NCI-H2029 (cell line): ENCODE results near the gene ZNF774.
"Not testable (repeated sequence)": the region's sequence is repeated elsewhere in the genome, so short reads cannot be mapped to it uniquely, and the experiment has no call there.

Experiments
- DNase-seq: peaks from one replicate; lab custom pipeline; 2025; lab: John Stamatoyannopoulos, UW

Gene ZNF774

GRCh38 chr15:90345857-90346256 lies 6.2 kb upstream of the ZNF774 start:
- no peak for DNase-seq

GRCh38 chr15:90347431-90348065 lies 4.5 kb upstream of the ZNF774 start:
- DNase-seq: not testable (repeated sequence)

- no peak for DNase-seq
These were observed 3.6 kb upstream of the ZNF774 start for GRCh38 chr15:90348456-90348855.

DNA sequence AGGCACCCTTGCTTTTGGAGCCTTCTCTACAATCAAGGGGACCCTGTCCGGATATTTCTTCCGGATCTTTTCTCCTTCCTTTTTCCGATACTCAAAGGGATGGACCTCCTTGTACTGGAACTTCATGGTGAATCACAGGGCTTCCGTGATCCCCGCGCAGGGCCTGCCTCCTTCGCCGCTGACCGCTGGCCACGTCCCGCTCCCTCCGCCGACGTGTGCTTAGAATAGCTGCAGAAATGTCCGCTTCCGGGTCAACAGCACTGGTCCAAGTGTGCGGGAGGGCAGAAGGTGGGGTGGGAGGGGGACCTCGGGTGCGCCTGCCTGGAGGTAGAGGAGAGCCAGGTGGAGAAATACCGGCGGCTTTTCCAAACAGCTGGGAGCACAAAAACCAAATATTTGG lies 3.0 kb upstream of the ZNF774 start:
- DNase-seq: no peak

- DNase-seq: no peak
These were observed 2.3 kb upstream of the ZNF774 start for GRCh38 chr15:90349821-90350220.

- DNase-seq: no peak
These were observed 491 bp upstream of the ZNF774 start for GRCh38 chr15:90351479-90352106.

DNA sequence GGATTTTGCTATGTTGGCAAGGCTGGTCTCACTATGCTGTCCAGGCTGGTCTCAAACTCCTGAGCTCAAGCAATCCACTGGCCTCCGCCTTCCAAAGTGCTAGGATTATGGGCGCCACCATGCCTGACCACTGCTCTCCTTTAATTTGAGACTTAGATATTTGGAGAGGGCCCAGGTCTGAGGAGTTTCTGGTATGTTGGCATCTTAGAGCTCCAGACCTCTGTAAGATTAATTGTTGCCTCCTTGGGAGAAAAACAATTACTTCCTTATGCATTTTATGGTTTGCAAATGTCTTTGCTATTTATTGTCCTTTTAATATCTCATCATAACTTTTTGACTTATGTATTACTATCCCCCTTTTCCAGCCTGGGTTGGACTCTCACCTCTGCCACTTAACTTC lies 2.9 kb downstream of the ZNF774 start:
- DNase-seq: no peak

DNA sequence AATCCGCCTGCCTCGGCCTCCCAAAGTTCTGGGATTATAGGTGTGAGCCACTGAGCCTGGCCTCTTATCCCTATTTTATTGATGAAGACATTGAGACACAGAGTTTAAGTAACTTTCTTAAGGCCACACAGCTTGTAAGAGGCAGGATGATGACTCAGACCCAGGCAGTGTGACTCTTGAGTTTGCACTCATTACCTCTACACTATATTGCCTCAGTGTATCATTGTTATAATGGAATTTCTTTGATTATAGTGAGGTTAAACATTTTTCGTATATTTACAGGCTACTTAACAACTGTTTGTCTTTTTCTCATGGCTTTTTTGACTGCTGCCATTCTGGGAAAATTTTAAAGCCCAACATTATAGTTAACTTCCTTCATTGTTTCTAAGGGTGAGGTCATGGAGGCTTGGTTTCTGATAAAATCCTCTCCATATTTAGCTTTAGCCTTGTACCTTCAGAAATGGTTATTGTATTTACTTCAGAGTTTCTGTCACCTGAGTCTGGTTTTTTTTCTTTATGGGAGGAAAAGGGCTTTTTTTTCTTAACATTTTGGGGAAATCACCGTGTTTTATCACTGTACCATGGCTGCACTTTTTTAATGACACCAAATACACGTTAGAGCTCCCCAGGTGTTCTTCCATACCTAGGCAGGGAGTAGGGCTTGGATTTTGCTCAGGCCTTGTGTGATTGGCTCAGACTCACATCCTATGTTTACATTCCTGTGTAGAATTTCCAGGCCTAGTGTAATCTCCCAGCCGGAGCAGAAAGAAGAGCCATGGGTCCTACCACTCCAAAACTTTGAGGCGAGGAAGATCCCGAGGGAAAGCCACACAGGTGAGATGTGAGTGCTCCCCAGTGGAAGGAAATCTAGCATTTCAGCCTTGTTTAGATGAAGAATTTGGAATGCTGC lies 6.3 kb downstream of the ZNF774 start:
- no peak for DNase-seq

DNA sequence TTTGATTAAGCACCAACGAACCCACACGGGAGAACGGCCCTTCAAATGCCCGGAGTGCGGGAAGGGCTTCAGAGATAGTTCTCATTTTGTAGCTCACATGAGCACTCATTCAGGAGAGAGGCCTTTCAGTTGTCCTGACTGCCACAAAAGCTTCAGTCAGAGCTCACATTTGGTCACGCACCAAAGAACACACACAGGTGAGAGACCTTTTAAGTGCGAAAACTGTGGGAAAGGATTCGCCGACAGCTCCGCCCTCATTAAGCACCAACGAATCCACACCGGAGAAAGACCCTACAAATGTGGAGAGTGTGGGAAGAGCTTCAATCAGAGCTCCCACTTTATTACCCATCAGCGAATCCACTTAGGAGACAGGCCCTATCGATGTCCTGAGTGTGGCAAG lies 8.7 kb downstream of the ZNF774 start:
- DNase-seq: no peak

DNA sequence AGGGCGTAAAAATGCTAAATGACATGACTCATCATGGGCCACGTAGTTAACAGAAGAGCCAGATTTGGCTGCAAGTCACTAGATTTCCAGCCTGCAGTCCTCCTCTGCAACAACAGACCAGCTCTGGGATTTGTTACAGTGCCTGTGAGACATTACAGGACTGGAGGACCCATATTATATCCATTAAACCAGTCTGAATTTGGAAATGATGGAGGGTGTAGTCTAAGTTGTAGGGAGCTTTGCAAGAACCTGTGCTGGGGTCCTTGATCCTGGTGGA lies 10.8 kb downstream of the ZNF774 start:
- DNase-seq: no peak

- no peak for DNase-seq
These were observed 12.2 kb downstream of the ZNF774 start for GRCh38 chr15:90364251-90364650.

DNA sequence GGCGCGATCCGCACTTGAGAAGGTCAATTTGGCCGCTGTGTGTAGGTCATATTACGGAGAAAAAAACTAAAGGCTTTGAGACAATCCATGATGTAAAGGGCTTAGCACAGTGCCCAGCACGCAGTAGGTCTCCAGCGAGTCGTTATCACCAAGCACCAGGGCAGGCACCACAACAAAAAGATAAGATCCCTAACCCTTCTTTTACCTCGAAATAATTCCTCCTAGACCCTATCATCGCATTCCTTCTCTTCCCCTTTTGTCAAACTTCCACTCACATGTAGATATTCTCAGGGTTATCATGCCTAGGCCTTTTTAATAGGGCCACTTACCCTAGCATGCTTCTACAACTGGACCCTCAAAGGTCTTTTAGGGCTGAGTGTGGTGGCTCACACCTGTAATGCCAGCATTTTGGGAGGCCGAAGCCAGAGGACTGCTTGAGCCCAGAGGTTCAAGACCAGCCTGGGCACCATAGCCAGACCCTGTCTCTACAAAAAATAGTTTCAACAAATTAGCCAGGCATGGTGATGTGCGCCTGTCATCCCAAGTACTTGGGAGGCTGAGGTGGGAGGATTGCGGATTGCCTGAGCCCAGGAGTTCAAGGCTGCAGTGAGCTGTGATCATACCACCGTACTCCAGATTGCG lies 13.5 kb downstream of the ZNF774 start:
- DNase-seq: no peak

GRCh38 chr15:90367576-90367975 lies 15.5 kb downstream of the ZNF774 start:
- no peak for DNase-seq

DNA sequence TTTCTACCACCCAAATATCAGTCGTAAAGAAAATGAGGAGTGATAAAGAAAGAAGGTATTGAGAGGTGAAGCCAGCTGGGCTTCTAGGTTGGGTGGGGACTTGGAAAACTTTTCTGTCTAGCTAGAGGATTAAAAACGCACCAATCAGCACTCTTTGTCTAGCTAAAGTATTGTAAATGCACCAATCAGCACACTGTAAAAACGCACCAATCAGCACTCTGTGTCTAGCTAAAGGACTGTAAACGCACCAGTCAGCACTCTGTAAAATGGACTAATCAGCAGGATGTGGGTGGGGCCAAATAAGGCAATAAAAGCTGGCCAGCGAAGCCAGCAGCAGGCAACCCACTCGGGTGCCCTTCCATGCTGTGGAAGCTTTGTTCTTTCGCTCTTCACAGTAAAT lies 23.0 kb downstream of the ZNF774 start:
- no peak for DNase-seq

GRCh38 chr15:90376789-90377188 lies 24.7 kb downstream of the ZNF774 start:
- no peak for DNase-seq

GRCh38 chr15:90379263-90379662 lies 27.2 kb downstream of the ZNF774 start:
- DNase-seq: no peak

DNA sequence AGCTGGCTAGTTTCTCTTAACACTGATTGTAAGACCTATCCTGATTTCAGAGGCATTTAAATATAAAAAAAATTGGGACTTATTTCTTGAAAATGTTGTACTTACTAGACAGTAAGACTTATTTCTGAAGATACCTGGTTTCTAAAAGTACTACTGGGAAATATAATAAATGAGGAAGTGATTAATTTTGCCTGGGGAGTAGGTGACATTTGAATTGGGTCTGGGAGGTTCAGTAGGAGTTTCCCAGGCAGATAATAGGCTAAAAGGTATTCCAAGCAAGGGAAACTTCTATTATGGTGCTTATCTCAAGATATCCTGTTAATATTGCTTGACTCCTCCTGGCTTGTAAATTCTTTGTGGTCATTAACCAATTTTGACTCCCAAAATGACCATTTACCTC lies 29.4 kb downstream of the ZNF774 start:
- DNase-seq: no peak

GRCh38 chr15:90382320-90382719 lies 30.2 kb downstream of the ZNF774 start:
- DNase-seq: no peak

GRCh38 chr15:90386221-90386620 lies 34.1 kb downstream of the ZNF774 start:
- DNase-seq: no peak

DNA sequence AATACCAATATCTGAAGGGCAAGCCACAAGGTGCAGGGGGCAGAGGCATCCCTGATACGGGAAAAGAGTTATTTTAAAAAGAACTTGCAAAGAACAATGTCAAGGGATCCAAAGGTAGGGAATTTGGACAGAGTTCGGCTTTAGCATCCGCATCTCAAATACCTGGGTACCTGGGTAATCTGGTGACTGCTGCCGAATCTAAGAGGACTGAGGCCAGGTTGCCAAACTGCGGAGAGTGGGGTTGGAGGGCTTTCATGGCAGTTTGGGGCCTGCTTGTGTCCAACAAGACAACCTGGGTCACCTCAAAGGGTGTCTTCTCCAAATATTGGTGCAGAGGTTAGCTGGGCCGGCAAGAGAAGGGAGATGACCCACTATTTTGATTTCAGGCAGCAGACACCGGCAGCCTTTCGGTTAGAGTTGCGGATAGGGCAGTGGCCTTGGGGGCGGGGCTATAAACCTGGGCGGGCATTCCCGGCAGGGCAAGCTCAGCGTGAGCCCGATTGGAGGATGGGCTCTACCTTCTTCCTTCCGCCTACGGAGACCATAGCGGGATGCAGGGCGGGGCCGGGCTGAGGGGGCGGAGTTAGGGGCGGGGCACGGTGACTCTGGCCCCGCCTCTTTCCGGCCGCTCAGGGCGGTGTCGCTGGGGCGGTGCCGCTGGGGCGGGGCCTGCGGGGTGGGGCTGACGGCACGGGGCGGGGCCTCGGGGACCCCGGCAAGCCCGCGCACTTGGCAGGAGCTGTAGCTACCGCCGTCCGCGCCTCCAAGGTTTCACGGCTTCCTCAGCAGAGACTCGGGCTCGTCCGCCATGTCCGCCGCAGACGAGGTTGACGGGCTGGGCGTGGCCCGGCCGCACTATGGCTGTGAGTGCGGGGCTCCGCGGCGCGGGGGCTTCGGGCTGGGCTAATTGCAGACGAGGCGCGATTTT lies 35.7 kb downstream of the ZNF774 start, which contains the start of gene IQGAP1:
TSS of gene IQGAP1 (plus strand) at position 709 of the 928 bp plus-strand sequence. CDS start at position 809, 100 bp downstream.
- peak; percentile 83 for DNase-seq
